ENCODE data around the gene SOX5. TPM values are rescaled to one million over a fixed set of nuclear protein-coding genes. Genes with fewer than 3 reads are reported as not detected.

Gene SOX5
- total and polyA plus RNA-seq, 2 experiments from 2014 or later = 1.0 to 4.7 TPM

- H3K27ac Mint-ChIP-seq = no peak overlapping the region
Measured at GRCh38 chr12:23670684-23671083, 278.8 kb downstream of the SOX5 start.

More at GRCh38 chr12:23670684-23671083, 278.8 kb downstream of the SOX5 start:
- Histone ChIP-seq H3K79me2 (replicated peaks; ENCODE audit: insufficient read depth) (no peaks in the 10 kb centered on the region), H3K4me1 (ENCODE audit: insufficient read depth) (peaks cover 19% of the 10 kb centered on the region), H3K36me3 (ENCODE audit: insufficient read depth) (no peaks in the 10 kb centered on the region), H3K27me3 (ENCODE audit: insufficient read depth) (no peaks in the 10 kb centered on the region), H4K20me1 (replicated peaks; ENCODE audit: insufficient read depth) (no peaks in the 10 kb centered on the region), H3K4me2 (no peak overlapping the region), H3F3A (replicated peaks; ENCODE audit: low read depth) (no peaks in the 10 kb centered on the region), H3K9me2 (ENCODE audit: insufficient read depth) (no peaks in the 10 kb centered on the region), H3K27ac (ENCODE audit: low read depth) (no peak overlapping the region), H2AFZ (no peak overlapping the region), H3K4me3 (no peak overlapping the region)
- Mint-ChIP-seq H3K36me3 (ENCODE audit: low read depth) (no peaks in the 10 kb centered on the region), H3K4me1 (peaks cover 6% of the 10 kb centered on the region; the same call in 2 of the 3 replicates), H3K27me3 (ENCODE audit: insufficient read depth, low read depth, poor library complexity) (no peaks in the 10 kb centered on the region), H3K9me3 (no peaks in the 10 kb centered on the region), H3K4me3 (no peak overlapping the region)
- ATAC-seq (no peak), DNase-seq (ENCODE audit: low spot score) (no peak)
- TF ChIP-seq CREB1 (CRISPR knock-in tag; IDR thresholded peaks at IDR 0.05; ENCODE audit: low read depth) = no peak
- TF ChIP-seq ZNF462 (CRISPR knock-in tag; IDR thresholded peaks at IDR 0.05) = no peak
- no peak for TF ChIP-seq NANOG (IDR thresholded peaks at IDR 0.05; ENCODE audit: borderline replicate concordance)
- TF ChIP-seq ETS1 (IDR thresholded peaks at IDR 0.05) = no peak
- no peak for TF ChIP-seq STAT1 (IDR thresholded peaks at IDR 0.05; ENCODE audit: unreplicated experiment)
- TF ChIP-seq CTCF (conservative IDR thresholded peaks at IDR 0.05; ENCODE audit: low read depth in 2 of 2) = no peak
- no peak for TF ChIP-seq JUNB (IDR thresholded peaks at IDR 0.05; ENCODE audit: unreplicated experiment)
- TF ChIP-seq ZNF331 (CRISPR knock-in tag; IDR thresholded peaks at IDR 0.05; ENCODE audit: low read depth) = no peak
- TF ChIP-seq EZH2phosphoT487 (IDR thresholded peaks at IDR 0.05; ENCODE audit: unreplicated experiment) = no peak
- TF ChIP-seq POLR2AphosphoS5 (IDR thresholded peaks at IDR 0.05; ENCODE audit: low read depth) = no peak
- no peak for TF ChIP-seq ZNF114 (CRISPR knock-in tag; IDR thresholded peaks at IDR 0.05)
- TF ChIP-seq REST (IDR thresholded peaks at IDR 0.05; ENCODE audit: unreplicated experiment) = no peak
- TF ChIP-seq EZH2 (IDR thresholded peaks at IDR 0.05; ENCODE audit: low read depth, unreplicated experiment) = no peak
